ENCODE results near the gene GPR162.

GPR162 gene

DNA sequence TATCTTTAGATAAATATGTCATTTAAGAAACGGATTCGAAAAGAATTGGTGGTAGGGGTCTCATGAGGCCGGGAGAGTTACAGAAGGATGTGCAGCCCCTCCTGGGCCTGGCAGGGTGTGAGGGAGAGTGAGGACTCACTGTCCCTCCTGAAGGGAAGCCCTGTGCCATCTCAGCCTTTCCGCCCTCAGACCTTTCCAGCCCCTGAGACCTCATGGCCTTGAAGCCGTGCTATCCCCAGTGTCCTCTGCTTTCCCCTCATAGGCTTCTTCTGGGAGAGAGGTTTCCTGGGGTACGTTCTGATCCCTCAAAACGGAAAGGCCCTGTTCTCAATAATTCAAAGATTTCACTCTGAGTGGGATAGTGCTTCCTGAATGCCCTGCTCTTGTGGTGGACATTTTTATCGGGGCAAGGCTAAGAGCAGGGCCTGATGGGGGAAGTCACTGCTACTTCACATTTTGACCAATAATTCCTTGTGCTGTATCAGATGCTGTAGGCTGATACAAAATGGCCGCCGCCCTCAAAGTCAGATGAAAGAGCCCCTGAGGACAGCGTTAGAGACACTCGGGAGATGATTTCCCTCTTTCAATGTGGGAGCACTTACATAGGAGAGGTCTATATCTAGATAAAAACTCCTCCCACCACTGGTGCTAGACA lies 31.0 kb upstream of the GPR162 start:
- CTCF ChIA-PET = interaction anchor here (1.3 to 5.3 kb wide), 3 partner anchors 20 to 37 kb away, joined by 5 to 38 read pairs (median 14); partner anchors contain the start of gene MLF2
- TF ChIP-seq, protein P1, sequence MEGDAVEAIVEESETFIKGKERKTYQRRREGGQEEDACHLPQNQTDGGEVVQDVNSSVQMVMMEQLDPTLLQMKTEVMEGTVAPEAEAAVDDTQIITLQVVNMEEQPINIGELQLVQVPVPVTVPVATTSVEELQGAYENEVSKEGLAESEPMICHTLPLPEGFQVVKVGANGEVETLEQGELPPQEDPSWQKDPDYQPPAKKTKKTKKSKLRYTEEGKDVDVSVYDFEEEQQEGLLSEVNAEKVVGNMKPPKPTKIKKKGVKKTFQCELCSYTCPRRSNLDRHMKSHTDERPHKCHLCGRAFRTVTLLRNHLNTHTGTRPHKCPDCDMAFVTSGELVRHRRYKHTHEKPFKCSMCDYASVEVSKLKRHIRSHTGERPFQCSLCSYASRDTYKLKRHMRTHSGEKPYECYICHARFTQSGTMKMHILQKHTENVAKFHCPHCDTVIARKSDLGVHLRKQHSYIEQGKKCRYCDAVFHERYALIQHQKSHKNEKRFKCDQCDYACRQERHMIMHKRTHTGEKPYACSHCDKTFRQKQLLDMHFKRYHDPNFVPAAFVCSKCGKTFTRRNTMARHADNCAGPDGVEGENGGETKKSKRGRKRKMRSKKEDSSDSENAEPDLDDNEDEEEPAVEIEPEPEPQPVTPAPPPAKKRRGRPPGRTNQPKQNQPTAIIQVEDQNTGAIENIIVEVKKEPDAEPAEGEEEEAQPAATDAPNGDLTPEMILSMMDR (IDR thresholded peaks at IDR 0.05; ENCODE audit: insufficient read depth, low read length, missing control alignments) = no peak
- no peak overlapping the region for H3K4me3 ChIP-seq (ENCODE audit: low read depth, low read length)
- POLR2A ChIA-PET = no interaction called here
- DNase-seq (ENCODE audit: low read depth, low spot score) = no peak

DNA sequence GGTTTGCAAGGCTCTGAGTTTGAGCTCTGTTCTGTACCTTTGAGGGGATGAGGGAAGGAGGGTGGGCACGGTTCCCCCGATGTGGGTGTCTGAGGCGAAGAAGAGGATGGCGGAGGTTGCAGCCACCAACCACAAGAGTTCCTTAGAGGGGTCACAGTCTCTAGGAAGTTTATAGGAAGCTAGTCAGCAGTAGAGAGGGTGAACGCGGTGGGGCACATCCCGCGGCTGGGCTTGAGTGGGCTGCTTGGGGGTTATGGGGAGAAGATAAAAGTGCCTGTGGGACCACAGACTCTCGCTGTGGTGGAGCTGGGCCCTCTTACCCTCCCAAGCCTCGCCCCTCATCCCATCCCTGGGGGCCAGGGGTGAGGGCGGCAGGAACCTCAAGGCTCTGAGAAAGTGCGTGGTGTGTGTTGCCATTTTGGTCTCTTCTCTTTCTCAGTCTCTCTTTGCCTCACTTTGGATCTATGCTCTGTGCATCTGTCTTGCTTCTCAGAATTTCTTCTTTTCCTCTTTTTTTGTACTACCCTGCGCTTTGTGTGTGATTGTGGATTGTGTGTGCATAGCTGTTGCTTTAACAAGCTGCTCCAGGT lies 29.6 kb upstream of the GPR162 start:
- TF ChIP-seq, protein P1 (IDR thresholded peaks at IDR 0.05; ENCODE audit: insufficient read depth, low read length, missing control alignments) = no peak
- ChIA-PET POLR2A (interaction anchor here (1.0 to 1.9 kb wide), 3 partner anchors 26 to 39 kb away, joined by 3 to 6 read pairs (median 4); partner anchors contain the start of genes MLF2, P3H3 and PTMS), CTCF (interaction anchor here (0.7 to 2.3 kb wide), 11 partner anchors 9 to 58 kb away, joined by 3 to 14 read pairs (median 4); partner anchors contain the start of genes MLF2 and PTMS)
- H3K4me3 ChIP-seq (ENCODE audit: low read depth, low read length) = no peak overlapping the region
- DNase-seq (ENCODE audit: low read depth, low spot score) = no peak

DNA sequence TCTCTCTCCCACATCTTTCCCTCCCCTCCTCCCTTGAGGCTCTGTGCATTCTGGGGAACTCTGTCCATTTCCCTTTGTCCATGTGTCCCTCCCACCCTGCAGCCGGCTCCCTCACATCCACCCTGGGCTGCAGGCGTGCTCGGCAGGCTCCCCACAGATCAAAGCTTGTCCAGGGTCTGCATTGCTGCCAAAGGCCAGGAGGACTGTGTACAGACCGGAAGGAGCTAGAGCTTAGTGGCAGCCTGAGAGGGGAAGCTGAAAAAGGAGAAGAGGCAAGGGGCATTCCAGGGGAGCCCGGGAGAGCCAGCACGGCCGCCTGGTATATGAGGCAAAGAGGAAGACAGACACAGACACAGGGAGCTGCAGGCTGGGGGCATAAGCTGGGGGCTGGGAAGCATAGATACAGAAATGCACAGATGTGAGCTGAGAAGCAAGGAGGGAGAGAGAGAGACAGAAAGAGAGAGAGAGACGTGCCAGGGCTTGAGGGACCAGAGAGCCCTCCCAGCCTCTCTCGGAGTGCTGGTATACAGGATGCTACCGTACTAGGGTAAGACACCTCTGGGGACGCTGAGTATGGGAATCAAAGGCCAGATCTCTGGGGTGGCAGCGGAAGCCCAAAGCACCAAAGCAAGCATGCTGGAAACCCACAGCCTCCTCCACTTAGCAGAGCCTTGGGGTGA lies 29.0 kb upstream of the GPR162 start:
- DNase-seq (ENCODE audit: low read depth, low spot score) = no peak
- POLR2A ChIA-PET = interaction anchor here (1.0 to 1.9 kb wide), 3 partner anchors 27 to 40 kb away, joined by 3 to 6 read pairs (median 4); partner anchors contain the start of genes MLF2, P3H3 and PTMS
- CTCF ChIA-PET = interaction anchor here (0.7 to 2.3 kb wide), 13 partner anchors 9 to 58 kb away, joined by 3 to 14 read pairs (median 4); partner anchors contain the start of genes MLF2 and PTMS
- TF ChIP-seq, protein P1 (IDR thresholded peaks at IDR 0.05; ENCODE audit: insufficient read depth, low read length, missing control alignments) = no peak
- peak overlapping the region; percentile 6; the same call in 1 of the 2 replicates for H3K4me3 ChIP-seq (ENCODE audit: low read depth, low read length)

DNA sequence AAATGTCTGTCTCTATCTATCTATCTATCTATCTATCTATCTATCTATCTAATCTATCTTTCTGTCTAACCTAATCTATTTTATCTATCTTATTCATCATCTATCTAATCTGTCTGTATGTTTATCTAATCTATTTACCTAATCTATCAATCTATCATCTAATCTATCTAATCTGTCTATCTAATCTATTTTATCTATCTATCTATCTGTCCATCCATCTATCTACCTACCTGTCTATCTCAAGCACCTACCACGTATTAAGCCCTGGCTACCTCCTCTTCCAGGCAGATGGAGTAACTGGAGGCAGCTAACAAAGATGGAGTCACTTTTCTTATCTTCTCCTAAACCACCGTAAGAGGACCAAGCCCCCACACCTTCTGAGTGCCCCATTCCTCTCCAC lies 26.5 kb upstream of the GPR162 start:
- ChIA-PET POLR2A (no interaction called here), CTCF (interaction anchor here (1.2 to 2.9 kb wide), 3 partner anchors 15 to 42 kb away, joined by 3 to 12 read pairs (median 5); partner anchors contain the start of genes MLF2 and PTMS)
- H3K4me3 ChIP-seq (ENCODE audit: low read depth, low read length) = no peak overlapping the region
- TF ChIP-seq, protein P1 (IDR thresholded peaks at IDR 0.05; ENCODE audit: insufficient read depth, low read length, missing control alignments) = no peak
- DNase-seq (ENCODE audit: low read depth, low spot score) = no peak

DNA sequence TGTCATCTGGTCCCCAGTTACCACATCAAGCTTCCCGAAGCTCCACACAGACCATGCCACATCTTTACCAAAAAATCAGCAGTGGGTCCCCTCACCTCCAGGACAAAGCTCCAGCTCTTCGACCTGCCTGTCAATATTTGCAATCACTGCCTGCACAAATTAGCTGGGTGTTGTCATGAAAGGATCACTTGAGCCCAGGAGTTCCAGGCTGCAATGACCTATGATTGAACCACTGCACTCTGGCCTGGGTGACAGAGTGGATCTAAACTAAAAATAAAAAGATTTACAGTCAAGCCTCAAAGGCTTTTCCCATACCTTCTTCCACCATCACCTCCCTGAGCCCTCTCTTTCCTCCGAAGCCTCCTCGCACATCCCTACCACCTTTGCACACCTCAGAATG lies 25.0 kb upstream of the GPR162 start:
- CTCF ChIA-PET = interaction anchor here (1.2 to 2.9 kb wide), 5 partner anchors 14 to 43 kb away, joined by 3 to 12 read pairs (median 4); partner anchors contain the start of genes MLF2 and PTMS
- POLR2A ChIA-PET = no interaction called here
- DNase-seq (ENCODE audit: low read depth, low spot score) = no peak
- TF ChIP-seq, protein P1 (IDR thresholded peaks at IDR 0.05; ENCODE audit: insufficient read depth, low read length, missing control alignments) = no peak
- H3K4me3 ChIP-seq (ENCODE audit: low read depth, low read length) = no peak overlapping the region
